ENCODE results near the gene ARL16.

The ARL16 gene

GRCh38 chr17:81696218-81696941 lies 12.8 kb upstream of the ARL16 start:
- no peak for DNase-seq

- DNase-seq: no peak
Observed at GRCh38 chr17:81695801-81696200, 12.2 kb upstream of the ARL16 start.

GRCh38 chr17:81695211-81695610 lies 11.6 kb upstream of the ARL16 start:
- DNase-seq: no peak

GRCh38 chr17:81694810-81695209 lies 11.2 kb upstream of the ARL16 start:
- DNase-seq: no peak

- DNase-seq: no peak
Observed at GRCh38 chr17:81693509-81694210, 10.1 kb upstream of the ARL16 start.

GRCh38 chr17:81691608-81692007 lies 8.0 kb upstream of the ARL16 start:
- no peak for DNase-seq

- DNase-seq: no peak
Observed at GRCh38 chr17:81691196-81691595, 7.6 kb upstream of the ARL16 start.

- DNase-seq: no peak
Observed at GRCh38 chr17:81690549-81690948, 7.0 kb upstream of the ARL16 start.

GRCh38 chr17:81690066-81690465 lies 6.5 kb upstream of the ARL16 start:
- DNase-seq: no peak

GRCh38 chr17:81688616-81689015 lies 5.0 kb upstream of the ARL16 start:
- DNase-seq: no peak

GRCh38 chr17:81687770-81688541 lies 4.4 kb upstream of the ARL16 start:
- no peak for DNase-seq

GRCh38 chr17:81686614-81687013 lies 3.0 kb upstream of the ARL16 start:
- no peak for DNase-seq

- DNase-seq: peak in 1 of 58 donors; percentile 18
Observed at GRCh38 chr17:81685108-81685507, 1.5 kb upstream of the ARL16 start.

GRCh38 chr17:81684442-81684911 lies 880 bp upstream of the ARL16 start:
- no peak for DNase-seq

- peak in 3 of 58 donors; percentile 27 to 39 (median 39) for DNase-seq
Observed at GRCh38 chr17:81683208-81683583, 401 bp downstream of the ARL16 start.

- peak in 2 of 58 donors; percentile 18 to 32 for DNase-seq
Observed at GRCh38 chr17:81682565-81683207, 911 bp downstream of the ARL16 start.

- DNase-seq: peak in 6 of 58 donors; percentile 9 to 44 (median 20)
Observed at GRCh38 chr17:81681672-81682071, 1.9 kb downstream of the ARL16 start.

GRCh38 chr17:81680150-81680549 lies 3.4 kb downstream of the ARL16 start:
- no peak for DNase-seq

GRCh38 chr17:81676906-81677305 lies 6.7 kb downstream of the ARL16 start:
- DNase-seq: peak in 3 of 58 donors; percentile 22 to 37 (median 33)

GRCh38 chr17:81675515-81676221 lies 7.9 kb downstream of the ARL16 start:
- peak in 16 of 58 donors; percentile 4 to 44 (median 31) for DNase-seq

Measured in anterior cingulate cortex (tissue), 58 donors.